Measurements from ENCODE around the gene MXRA8.
A peak's percentile ranks its signal among the peaks of the same experiment; 100 is the strongest.

MXRA8 gene

DNA sequence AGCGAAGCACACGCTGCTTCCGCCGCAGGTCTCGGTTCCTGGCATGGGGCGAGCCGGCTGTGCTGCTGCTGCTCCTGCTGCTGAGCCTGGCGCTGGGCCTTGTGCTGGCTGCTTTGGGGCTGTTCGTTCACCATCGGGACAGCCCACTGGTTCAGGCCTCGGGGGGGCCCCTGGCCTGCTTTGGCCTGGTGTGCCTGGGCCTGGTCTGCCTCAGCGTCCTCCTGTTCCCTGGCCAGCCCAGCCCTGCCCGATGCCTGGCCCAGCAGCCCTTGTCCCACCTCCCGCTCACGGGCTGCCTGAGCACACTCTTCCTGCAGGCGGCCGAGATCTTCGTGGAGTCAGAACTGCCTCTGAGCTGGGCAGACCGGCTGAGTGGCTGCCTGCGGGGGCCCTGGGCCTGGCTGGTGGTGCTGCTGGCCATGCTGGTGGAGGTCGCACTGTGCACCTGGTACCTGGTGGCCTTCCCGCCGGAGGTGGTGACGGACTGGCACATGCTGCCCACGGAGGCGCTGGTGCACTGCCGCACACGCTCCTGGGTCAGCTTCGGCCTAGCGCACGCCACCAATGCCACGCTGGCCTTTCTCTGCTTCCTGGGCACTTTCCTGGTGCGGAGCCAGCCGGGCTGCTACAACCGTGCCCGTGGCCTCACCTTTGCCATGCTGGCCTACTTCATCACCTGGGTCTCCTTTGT lies 24.7 kb downstream of the MXRA8 start:
- DNase-seq (ENCODE audit: insufficient read length, low spot score) (no peak), FAIRE-seq (no peak)
- TF ChIP-seq TAF1 (IDR thresholded peaks at IDR 0.05; ENCODE audit: low read depth, low read length) (no peak), POLR2AphosphoS5 (IDR thresholded peaks at IDR 0.05; ENCODE audit: low read depth, low read length) (no peak), POU2F2 (IDR thresholded peaks at IDR 0.05; ENCODE audit: low read depth, low read length) (no peak), PAX5 (IDR thresholded peaks at IDR 0.05; ENCODE audit: insufficient read depth, low read length, severe bottlenecking) (no peak), POLR2A (IDR thresholded peaks at IDR 0.05; ENCODE audit: low read depth, low read length) (no peak), SPI1 (IDR thresholded peaks at IDR 0.05; ENCODE audit: low read depth, low read length) (no peak)

DNA sequence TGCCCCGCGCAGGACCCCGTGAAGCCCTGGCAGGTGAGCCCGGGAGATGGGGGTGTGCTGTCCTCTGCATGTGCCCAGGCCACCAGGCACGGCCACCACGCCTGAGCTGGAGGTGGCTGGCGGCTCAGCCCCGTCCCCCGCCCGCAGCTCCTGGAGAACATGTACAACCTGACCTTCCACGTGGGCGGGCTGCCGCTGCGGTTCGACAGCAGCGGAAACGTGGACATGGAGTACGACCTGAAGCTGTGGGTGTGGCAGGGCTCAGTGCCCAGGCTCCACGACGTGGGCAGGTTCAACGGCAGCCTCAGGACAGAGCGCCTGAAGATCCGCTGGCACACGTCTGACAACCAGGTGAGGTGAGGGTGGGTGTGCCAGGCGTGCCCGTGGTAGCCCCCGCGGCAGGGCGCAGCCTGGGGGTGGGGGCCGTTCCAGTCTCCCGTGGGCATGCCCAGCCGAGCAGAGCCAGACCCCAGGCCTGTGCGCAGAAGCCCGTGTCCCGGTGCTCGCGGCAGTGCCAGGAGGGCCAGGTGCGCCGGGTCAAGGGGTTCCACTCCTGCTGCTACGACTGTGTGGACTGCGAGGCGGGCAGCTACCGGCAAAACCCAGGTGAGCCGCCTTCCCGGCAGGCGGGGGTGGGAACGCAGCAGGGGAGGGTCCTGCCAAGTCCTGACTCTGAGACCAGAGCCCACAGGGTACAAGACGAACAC lies 25.4 kb downstream of the MXRA8 start:
- FAIRE-seq (no peak), DNase-seq (ENCODE audit: insufficient read length, low spot score) (no peak)

DNA sequence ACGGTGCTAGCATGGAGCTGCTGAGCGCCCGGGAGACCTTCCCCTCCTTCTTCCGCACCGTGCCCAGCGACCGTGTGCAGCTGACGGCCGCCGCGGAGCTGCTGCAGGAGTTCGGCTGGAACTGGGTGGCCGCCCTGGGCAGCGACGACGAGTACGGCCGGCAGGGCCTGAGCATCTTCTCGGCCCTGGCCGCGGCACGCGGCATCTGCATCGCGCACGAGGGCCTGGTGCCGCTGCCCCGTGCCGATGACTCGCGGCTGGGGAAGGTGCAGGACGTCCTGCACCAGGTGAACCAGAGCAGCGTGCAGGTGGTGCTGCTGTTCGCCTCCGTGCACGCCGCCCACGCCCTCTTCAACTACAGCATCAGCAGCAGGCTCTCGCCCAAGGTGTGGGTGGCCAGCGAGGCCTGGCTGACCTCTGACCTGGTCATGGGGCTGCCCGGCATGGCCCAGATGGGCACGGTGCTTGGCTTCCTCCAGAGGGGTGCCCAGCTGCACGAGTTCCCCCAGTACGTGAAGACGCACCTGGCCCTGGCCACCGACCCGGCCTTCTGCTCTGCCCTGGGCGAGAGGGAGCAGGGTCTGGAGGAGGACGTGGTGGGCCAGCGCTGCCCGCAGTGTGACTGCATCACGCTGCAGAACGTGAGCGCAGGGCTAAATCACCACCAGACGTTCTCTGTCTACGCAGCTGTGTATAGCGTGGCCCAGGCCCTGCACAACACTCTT lies 26.2 kb downstream of the MXRA8 start:
- TF ChIP-seq POLR2A (IDR thresholded peaks at IDR 0.05; ENCODE audit: low read depth, low read length), result no peak
- no peak for TF ChIP-seq TAF1 (IDR thresholded peaks at IDR 0.05; ENCODE audit: low read depth, low read length)
- TF ChIP-seq PAX5 (IDR thresholded peaks at IDR 0.05; ENCODE audit: insufficient read depth, low read length, severe bottlenecking), result no peak
- no peak for TF ChIP-seq POU2F2 (IDR thresholded peaks at IDR 0.05; ENCODE audit: low read depth, low read length)
- no peak for TF ChIP-seq SPI1 (IDR thresholded peaks at IDR 0.05; ENCODE audit: low read depth, low read length)
- TF ChIP-seq POLR2AphosphoS5 (IDR thresholded peaks at IDR 0.05; ENCODE audit: low read depth, low read length), result no peak; the same call in 1 of the 2 replicates
- no peak for DNase-seq (ENCODE audit: insufficient read length, low spot score)
- no peak for FAIRE-seq

More for the DNA sequence above, 25.4 kb downstream of the MXRA8 start:
- TF ChIP-seq POLR2A (IDR thresholded peaks at IDR 0.05; ENCODE audit: low read depth, low read length) (no peak), PAX5 (IDR thresholded peaks at IDR 0.05; ENCODE audit: insufficient read depth, low read length, severe bottlenecking) (no peak)

DNA sequence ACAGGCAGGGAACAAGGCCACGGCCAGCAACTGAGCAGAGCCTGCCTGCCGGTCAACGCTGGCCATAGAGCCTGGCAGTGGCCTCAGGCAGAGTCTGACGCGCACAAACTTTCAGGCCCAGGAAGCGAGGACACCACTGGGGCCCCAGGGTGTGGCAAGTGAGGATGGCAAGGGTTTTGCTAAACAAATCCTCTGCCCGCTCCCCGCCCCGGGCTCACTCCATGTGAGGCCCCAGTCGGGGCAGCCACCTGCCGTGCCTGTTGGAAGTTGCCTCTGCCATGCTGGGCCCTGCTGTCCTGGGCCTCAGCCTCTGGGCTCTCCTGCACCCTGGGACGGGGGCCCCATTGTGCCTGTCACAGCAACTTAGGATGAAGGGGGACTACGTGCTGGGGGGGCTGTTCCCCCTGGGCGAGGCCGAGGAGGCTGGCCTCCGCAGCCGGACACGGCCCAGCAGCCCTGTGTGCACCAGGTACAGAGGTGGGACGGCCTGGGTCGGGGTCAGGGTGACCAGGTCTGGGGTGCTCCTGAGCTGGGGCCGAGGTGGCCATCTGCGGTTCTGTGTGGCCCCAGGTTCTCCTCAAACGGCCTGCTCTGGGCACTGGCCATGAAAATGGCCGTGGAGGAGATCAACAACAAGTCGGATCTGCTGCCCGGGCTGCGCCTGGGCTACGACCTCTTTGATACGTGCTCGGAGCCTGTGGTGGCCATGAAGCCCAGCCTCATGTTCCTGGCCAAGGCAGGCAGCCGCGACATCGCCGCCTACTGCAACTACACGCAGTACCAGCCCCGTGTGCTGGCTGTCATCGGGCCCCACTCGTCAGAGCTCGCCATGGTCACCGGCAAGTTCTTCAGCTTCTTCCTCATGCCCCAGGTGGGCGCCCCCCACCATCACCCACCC lies 27.0 kb downstream of the MXRA8 start, which contains the start of gene TAS1R3:
TSS of gene TAS1R3 (plus strand) at position 213 of the 898 bp plus-strand sequence. CDS start at position 279, 66 bp downstream.
- FAIRE-seq (no peak), DNase-seq (ENCODE audit: insufficient read length, low spot score) (no peak)

DNA sequence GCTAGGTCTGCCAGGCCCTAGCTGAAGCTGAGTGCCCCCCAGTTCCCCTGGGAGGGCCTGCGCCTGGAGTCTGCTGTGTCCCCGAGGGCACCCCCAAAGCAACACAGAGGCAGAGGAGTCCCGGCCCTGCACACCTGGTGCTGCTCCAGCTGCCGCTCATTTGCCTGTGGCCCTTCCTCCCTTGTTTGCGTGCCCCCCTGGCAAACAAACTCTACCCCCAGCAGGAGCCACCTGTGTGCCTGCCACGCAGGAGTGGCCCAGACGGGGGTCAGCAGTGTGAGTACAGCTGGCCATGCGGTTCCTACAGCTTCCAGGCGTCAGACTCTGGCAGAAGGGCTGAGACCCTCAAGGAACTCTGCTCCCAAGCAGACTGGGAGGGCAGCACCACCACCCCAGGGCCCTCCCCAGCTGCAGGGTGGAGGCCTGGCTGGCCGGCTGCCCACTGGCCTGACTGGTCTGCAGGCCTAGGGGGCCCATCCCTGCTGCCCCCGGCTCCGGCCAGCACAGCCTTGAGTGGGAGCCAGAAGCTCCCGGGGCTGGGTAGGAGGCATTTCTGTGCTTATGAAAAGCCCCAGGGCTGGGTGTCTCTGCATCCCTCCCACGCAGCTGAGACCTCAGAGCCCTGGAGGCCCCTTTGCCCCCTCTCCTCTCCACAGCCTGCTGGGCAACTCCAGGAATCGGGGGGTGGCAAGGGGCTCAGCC lies 27.8 kb downstream of the MXRA8 start:
- no peak for TF ChIP-seq SPI1 (IDR thresholded peaks at IDR 0.05; ENCODE audit: low read depth, low read length)
- no peak for TF ChIP-seq POLR2AphosphoS5 (IDR thresholded peaks at IDR 0.05; ENCODE audit: low read depth, low read length)
- TF ChIP-seq TAF1 (IDR thresholded peaks at IDR 0.05; ENCODE audit: low read depth, low read length), result no peak
- TF ChIP-seq PAX5 (IDR thresholded peaks at IDR 0.05; ENCODE audit: insufficient read depth, low read length, severe bottlenecking), result no peak
- no peak for TF ChIP-seq POLR2A (IDR thresholded peaks at IDR 0.05; ENCODE audit: low read depth, low read length)
- TF ChIP-seq POU2F2 (IDR thresholded peaks at IDR 0.05; ENCODE audit: low read depth, low read length), result no peak
- DNase-seq (ENCODE audit: insufficient read length, low spot score), result no peak
- FAIRE-seq, result no peak

More for the DNA sequence above, 27.0 kb downstream of the MXRA8 start, which contains the start of gene TAS1R3:
- TF ChIP-seq POLR2A (IDR thresholded peaks at IDR 0.05; ENCODE audit: low read depth, low read length), result 0 out of 2 replicates have a peak, but pooled peaks have one; percentile 19
- TF ChIP-seq SPI1 (IDR thresholded peaks at IDR 0.05; ENCODE audit: low read depth, low read length), result no peak

DNA sequence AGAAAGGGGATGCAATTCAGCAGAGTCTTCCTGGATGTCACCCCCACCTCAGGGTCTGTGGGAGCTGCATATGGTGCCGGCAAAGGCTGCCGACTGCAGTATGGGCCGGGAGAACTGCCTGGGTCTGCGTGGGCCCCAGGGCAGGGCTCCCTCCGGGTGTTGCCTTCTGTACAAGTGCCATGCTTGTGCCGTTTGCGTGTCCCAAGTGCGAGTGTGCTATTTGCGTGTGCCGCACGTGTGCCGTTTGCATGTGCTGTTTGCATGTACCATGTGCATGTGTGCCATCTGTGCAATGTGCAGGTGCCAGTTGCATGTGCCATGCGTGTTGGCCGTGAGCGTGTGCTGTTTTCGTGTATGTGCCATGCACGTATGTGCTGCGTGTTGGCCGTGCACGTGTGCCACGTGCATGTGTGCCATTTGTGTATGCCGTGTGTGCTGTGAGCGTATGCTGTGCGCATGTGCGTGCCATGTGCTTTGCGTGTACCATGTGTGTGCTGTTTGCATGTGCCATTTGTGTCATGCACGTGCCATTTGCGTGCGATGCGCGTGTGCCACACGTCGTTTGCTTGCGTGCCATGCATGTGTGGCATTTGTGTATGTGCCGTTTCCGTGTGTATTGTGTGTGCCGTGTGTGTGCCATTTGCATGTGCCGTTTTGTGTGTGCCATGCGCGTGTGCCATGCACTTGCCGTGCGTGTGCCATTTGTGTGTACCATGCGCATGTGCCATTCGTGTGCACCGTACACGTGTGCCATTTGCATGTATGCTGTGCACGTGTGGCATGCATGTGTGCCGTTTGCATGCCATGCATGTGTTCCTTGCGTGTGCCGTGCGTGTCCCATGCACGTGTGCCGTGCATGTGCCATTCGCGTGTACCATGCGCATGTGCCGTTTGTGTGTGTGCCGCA lies 28.8 kb downstream of the MXRA8 start:
- DNase-seq (ENCODE audit: insufficient read length, low spot score) (no peak), FAIRE-seq (peak; percentile 94)
- TF ChIP-seq POLR2AphosphoS5 (IDR thresholded peaks at IDR 0.05; ENCODE audit: low read depth, low read length) (peak; percentile 47; the same call in 1 of the 2 replicates), SPI1 (IDR thresholded peaks at IDR 0.05; ENCODE audit: low read depth, low read length) (no peak), POLR2A (IDR thresholded peaks at IDR 0.05; ENCODE audit: low read depth, low read length) (peak; percentile 75), TAF1 (IDR thresholded peaks at IDR 0.05; ENCODE audit: low read depth, low read length) (no peak)

DNA sequence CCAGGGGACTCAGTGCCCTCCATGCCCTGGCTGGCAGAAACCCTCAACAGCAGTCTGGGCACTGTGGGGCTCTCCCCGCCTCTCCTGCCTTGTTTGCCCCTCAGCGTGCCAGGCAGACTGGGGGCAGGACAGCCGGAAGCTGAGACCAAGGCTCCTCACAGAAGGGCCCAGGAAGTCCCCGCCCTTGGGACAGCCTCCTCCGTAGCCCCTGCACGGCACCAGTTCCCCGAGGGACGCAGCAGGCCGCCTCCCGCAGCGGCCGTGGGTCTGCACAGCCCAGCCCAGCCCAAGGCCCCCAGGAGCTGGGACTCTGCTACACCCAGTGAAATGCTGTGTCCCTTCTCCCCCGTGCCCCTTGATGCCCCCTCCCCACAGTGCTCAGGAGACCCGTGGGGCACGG lies 30.1 kb downstream of the MXRA8 start:
- DNase-seq (ENCODE audit: insufficient read length, low spot score), result no peak
- no peak for FAIRE-seq
- TF ChIP-seq PAX5 (IDR thresholded peaks at IDR 0.05; ENCODE audit: insufficient read depth, low read length, severe bottlenecking), result no peak
- TF ChIP-seq POLR2AphosphoS5 (IDR thresholded peaks at IDR 0.05; ENCODE audit: low read depth, low read length), result no peak

DNA sequence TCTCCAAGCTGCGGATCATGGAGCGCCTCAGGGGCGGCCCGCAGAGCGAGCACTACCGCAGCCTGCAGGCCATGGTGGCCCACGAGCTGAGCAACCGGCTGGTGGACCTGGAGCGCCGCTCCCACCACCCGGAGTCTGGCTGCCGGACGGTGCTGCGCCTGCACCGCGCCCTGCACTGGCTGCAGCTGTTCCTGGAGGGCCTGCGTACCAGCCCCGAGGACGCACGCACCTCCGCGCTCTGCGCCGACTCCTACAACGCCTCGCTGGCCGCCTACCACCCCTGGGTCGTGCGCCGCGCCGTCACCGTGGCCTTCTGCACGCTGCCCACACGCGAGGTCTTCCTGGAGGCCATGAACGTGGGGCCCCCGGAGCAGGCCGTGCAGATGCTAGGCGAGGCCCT lies 31.1 kb downstream of the MXRA8 start:
- FAIRE-seq, result no peak
- DNase-seq (ENCODE audit: insufficient read length, low spot score), result no peak
- TF ChIP-seq POLR2AphosphoS5 (IDR thresholded peaks at IDR 0.05; ENCODE audit: low read depth, low read length), result no peak
- TF ChIP-seq POLR2A (IDR thresholded peaks at IDR 0.05; ENCODE audit: low read depth, low read length), result no peak
- no peak for TF ChIP-seq TAF1 (IDR thresholded peaks at IDR 0.05; ENCODE audit: low read depth, low read length)
- no peak for TF ChIP-seq POU2F2 (IDR thresholded peaks at IDR 0.05; ENCODE audit: low read depth, low read length)
- no peak for TF ChIP-seq PAX5 (IDR thresholded peaks at IDR 0.05; ENCODE audit: insufficient read depth, low read length, severe bottlenecking)
- no peak for TF ChIP-seq SPI1 (IDR thresholded peaks at IDR 0.05; ENCODE audit: low read depth, low read length)
